Measurements from ENCODE around the gene ELAVL1. TPM values are rescaled to one million over a fixed set of nuclear protein-coding genes. Genes with fewer than 3 reads are reported as not detected.
A peak's percentile ranks its signal among the peaks of the same experiment; 100 is the strongest.
"Not testable (repeated sequence)": the region's sequence is repeated elsewhere in the genome, so short reads cannot be mapped to it uniquely, and the experiment has no call there.

ELAVL1 gene
- polyA plus RNA-seq, 10 donors, result 48.9 to 67.5 (median 53.6) TPM

GRCh38 chr19:7970716-7971448, 34.6 kb downstream of the ELAVL1 start:
- DNase-seq, result peak in 2 of 3 donors; percentile 16 to 37

GRCh38 chr19:7969555-7969939, 35.9 kb downstream of the ELAVL1 start:
- DNase-seq, result no peak

- no peak for DNase-seq
Observed at GRCh38 chr19:7968796-7969554, 36.5 kb downstream of the ELAVL1 start.

GRCh38 chr19:7968008-7968795, 37.2 kb downstream of the ELAVL1 start:
- no peak for DNase-seq

- DNase-seq, result no peak
Observed at GRCh38 chr19:7965921-7966665, 39.3 kb downstream of the ELAVL1 start.

- no peak for DNase-seq
Observed at GRCh38 chr19:7965259-7965841, 40.1 kb downstream of the ELAVL1 start.

GRCh38 chr19:7963566-7963965, 41.9 kb downstream of the ELAVL1 start:
- DNase-seq, result no peak

- no peak for DNase-seq
Observed at GRCh38 chr19:7962644-7963268, 42.7 kb downstream of the ELAVL1 start.

- no peak for DNase-seq
Observed at GRCh38 chr19:7961920-7962626, 43.4 kb downstream of the ELAVL1 start.

- DNase-seq, result not testable (repeated sequence)
Observed at GRCh38 chr19:7961082-7961481, 44.4 kb downstream of the ELAVL1 start.

- no peak for DNase-seq
Observed at GRCh38 chr19:7959211-7959610, 46.2 kb downstream of the ELAVL1 start.

GRCh38 chr19:7955696-7956095, 49.7 kb downstream of the ELAVL1 start:
- no peak for DNase-seq

- DNase-seq, result no peak
Observed at GRCh38 chr19:7953576-7953975, 51.9 kb downstream of the ELAVL1 start.

GRCh38 chr19:7953060-7953459, 52.4 kb downstream of the ELAVL1 start:
- no peak for DNase-seq

- no peak for DNase-seq
Observed at GRCh38 chr19:7947939-7948338, 57.5 kb downstream of the ELAVL1 start.

- peak; percentile 94 to 96 (median 94) for DNase-seq
Observed at GRCh38 chr19:7944177-7944761, 61.2 kb downstream of the ELAVL1 start.

GRCh38 chr19:7943444-7944176, 61.8 kb downstream of the ELAVL1 start, which contains the start of gene TIMM44:
Gene TIMM44, minus strand, starts transcription at chr19:7943666. Its CDS starts 15 bp downstream, at chr19:7943651.
- DNase-seq, result peak; percentile 99 to 100 (median 99)

- DNase-seq, result no peak
Observed at GRCh38 chr19:7942981-7943443, 62.4 kb downstream of the ELAVL1 start.

Measured in muscle of back (tissue), 11 donors.